Stimulated activated CD8-positive, alpha-beta memory T cell treated with anti-CD3 and anti-CD28 coated beads, Interleukin-7, amount 100 ng/mL, for 4 hours (primary cell): ENCODE measurements around the gene GLRA3.
"Not testable (repeated sequence)": the region's sequence is repeated elsewhere in the genome, so short reads cannot be mapped to it uniquely, and the experiment has no call there.

Source experiments
- DNase-seq, 2 donors: peaks; one replicate each; pipeline ENCODE4 v3.0.0-alpha.2; 2020; ENCODE audit warnings: low read depth in 2 of 2

GLRA3 gene

GRCh38 chr4:174658246-174658645, 170.8 kb downstream of the GLRA3 start:
- DNase-seq, result no peak

- DNase-seq, result no peak
Observed at GRCh38 chr4:174657472-174657871, 171.6 kb downstream of the GLRA3 start.

GRCh38 chr4:174654634-174655033, 174.4 kb downstream of the GLRA3 start:
- DNase-seq, result no peak

- no peak for DNase-seq
Observed at GRCh38 chr4:174650711-174651355, 178.2 kb downstream of the GLRA3 start.

GRCh38 chr4:174648812-174649211, 180.2 kb downstream of the GLRA3 start:
- no peak for DNase-seq

- no peak for DNase-seq
Observed at GRCh38 chr4:174646326-174646725, 182.7 kb downstream of the GLRA3 start.

GRCh38 chr4:174640146-174640545, 188.9 kb downstream of the GLRA3 start:
- DNase-seq, result no peak

GRCh38 chr4:174635732-174636131, 193.3 kb downstream of the GLRA3 start:
- no peak for DNase-seq

GRCh38 chr4:174633399-174633798, 195.6 kb downstream of the GLRA3 start:
- DNase-seq, result no peak

GRCh38 chr4:174631901-174632758, 196.9 kb downstream of the GLRA3 start:
- no peak for DNase-seq

- DNase-seq, result not testable (repeated sequence)
Observed at GRCh38 chr4:174629907-174630450, 199.1 kb downstream of the GLRA3 start.

- no peak for DNase-seq
Observed at GRCh38 chr4:174629265-174629664, 199.8 kb downstream of the GLRA3 start.

GRCh38 chr4:174628191-174628590, 200.9 kb downstream of the GLRA3 start:
- no peak for DNase-seq

GRCh38 chr4:174627473-174627872, 201.6 kb downstream of the GLRA3 start:
- DNase-seq, result no peak

GRCh38 chr4:174626342-174627008, 202.6 kb downstream of the GLRA3 start:
- no peak for DNase-seq

GRCh38 chr4:174616661-174617060, 212.4 kb downstream of the GLRA3 start:
- DNase-seq, result no peak

GRCh38 chr4:174613979-174614378, 215.1 kb downstream of the GLRA3 start:
- DNase-seq, result no peak

- DNase-seq, result no peak
Observed at GRCh38 chr4:174611792-174612191, 217.3 kb downstream of the GLRA3 start.

GRCh38 chr4:174607792-174608191, 221.3 kb downstream of the GLRA3 start:
- no peak for DNase-seq

GRCh38 chr4:174604198-174604597, 224.8 kb downstream of the GLRA3 start:
- DNase-seq, result no peak

- no peak for DNase-seq
Observed at GRCh38 chr4:174600391-174600790, 228.7 kb downstream of the GLRA3 start.

GRCh38 chr4:174598800-174599199, 230.2 kb downstream of the GLRA3 start:
- no peak for DNase-seq
